Measurements from ENCODE around the gene P3R3URF. TPM values are rescaled to one million over a fixed set of nuclear protein-coding genes. Genes with fewer than 3 reads are reported as not detected.

Gene P3R3URF
- total RNA-seq, 1 donor from 2014 or later: not detected

DNA sequence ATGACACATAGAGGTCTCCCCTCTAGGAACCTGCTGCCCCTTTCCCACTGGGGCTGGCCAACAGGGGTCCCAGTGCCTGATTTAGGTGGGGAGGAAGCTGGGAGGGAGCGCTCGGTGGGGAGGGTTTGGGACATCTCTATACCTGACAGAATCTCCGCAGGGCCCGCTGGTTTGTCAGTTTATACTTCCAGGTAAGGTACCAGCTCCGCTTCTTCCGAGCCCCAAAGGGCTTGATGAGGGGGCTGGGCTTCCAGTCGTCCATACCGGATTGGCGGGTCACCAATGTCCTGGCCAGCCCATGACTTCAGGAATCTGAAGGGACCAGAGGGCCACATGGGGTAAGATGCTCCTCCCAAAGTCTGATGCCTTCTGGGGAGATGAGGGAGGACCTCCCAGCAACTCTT is 21.3 kb upstream of the P3R3URF start:
- ATAC-seq: peak; percentile 1
- DNase-seq (ENCODE audit: missing footprints): no peak
- intact Hi-C loops (cut with DNase I): no loop called here

DNA sequence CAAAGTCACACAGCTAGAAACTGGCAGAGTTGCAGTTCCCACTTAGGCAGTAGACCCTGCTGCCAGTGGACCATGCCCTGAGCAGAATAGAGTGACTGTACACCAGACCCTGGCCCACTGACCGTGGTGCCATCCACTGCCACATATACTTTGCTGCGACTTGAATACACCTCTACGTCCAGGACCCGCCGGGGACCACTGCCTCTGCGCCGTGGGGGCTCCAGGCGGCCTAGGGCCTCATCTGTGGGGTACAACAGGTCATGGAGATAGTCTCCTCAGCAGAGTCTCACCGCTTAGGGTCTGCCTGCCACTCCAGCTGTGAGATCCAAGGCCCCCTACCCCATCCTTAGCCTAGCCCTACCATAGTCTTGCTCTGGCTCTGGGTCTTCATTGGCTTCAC is 20.3 kb upstream of the P3R3URF start:
- intact Hi-C loops (cut with DNase I): no loop called here
- no peak for ATAC-seq
- no peak for DNase-seq (ENCODE audit: missing footprints)

DNA sequence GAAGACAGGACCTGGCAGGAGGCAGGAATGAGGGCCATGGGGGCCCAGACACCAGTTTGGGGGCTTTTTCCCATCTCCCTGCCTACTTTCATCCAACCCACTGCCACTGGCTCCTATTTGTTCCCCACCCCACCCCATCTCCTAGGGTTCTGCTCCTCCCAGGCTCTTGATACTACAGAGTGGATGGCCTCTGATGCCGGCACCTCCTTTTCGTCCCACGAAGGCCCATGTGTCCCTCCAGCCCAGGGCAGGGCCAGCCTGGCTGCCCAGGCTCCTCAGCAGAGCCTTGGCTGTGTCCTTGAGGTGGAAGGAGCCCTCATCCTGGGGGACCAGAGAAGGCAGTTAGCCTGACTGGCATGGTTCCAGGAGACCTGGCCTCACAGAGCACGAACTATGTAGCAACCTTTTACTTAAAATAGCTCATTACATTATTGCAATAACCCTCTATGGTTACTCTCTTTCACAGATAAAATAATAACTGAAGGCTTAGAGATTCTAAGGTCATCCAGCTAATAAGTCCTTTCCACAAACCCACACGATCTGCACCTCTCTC is 18.4 kb upstream of the P3R3URF start:
- ATAC-seq (no peak), DNase-seq (ENCODE audit: missing footprints) (no peak)

DNA sequence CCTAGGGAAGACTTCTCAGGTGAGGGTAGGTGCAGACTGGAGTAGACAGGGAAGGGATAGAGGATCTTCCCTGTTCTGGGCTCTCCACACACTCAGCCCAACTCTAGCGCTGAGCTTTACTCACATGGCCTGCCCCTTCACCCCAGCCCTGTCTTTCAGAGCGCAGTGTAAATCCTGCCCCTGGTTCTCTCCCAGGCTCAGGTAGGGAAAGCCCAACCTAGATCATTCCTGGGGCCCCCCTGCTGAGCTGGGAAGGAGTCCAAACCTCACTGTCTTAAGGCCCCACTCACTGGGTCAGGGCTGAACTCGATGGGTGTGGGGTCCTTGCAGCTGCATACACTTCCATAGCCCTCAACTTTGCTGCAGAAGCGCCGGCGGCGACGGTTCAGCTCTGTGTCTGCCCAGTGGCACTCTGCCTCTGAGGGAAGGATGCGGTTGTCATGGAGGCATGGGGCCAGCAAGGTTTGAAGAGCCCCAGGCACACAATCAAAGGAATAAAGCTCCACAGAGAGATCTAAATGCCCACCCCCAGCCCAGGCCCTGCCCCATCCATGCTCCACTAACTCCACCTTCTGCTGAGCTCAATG is 17.8 kb upstream of the P3R3URF start:
- no peak for ATAC-seq
- intact Hi-C loops (cut with DNase I): no loop called here

More for the DNA sequence above, 18.4 kb upstream of the P3R3URF start:
- intact Hi-C loops (cut with DNase I): no loop called here

DNA sequence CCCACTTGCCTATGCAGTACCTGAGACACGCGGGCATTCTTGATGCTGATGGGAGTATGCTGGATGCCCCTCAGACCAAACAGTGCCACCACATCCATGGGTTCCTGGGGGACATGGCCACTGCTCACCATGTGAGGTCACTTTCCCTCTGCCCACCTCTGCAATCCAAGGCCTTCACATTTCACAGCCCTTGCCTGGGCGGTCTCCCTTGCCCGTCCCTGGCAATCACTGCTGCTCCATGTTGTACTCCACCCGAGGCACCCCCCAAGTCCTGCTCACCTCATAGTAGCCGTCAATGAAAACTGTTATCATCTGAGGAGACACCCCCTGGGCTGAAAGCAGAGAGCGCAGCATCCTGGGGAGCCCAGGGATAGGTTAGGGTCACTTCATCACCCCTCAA is 17.0 kb upstream of the P3R3URF start:
- intact Hi-C loops (cut with DNase I): no loop called here
- DNase-seq (ENCODE audit: missing footprints) (no peak), ATAC-seq (no peak)

More for the DNA sequence above, 17.8 kb upstream of the P3R3URF start:
- DNase-seq (ENCODE audit: missing footprints): no peak

DNA sequence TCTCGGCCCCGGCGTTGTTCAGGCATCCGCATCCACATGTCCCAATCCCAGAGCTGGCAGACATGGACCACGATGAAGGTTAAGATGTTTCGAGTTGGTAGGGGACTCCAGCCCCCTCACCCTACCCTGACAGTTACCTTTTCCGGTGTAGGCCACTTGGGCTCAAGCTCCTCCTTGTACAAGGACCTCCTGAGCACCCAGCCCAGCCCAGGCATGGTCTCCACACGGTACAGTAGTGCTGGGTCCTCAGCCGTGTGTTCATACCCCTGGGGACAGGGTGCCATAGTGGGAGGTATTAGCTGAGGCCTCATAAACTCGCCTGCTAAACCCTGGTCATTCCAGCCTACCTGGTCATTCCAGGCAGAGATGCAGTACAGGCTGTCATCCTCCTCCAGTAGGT is 15.9 kb upstream of the P3R3URF start:
- ATAC-seq (no peak), DNase-seq (ENCODE audit: missing footprints) (no peak)
- intact Hi-C loops (cut with DNase I): no loop called here

- ATAC-seq (no peak), DNase-seq (ENCODE audit: missing footprints) (no peak)
- intact Hi-C loops (cut with DNase I): no loop called here
Measured at GRCh38 chr1:46191033-46191701, 14.9 kb upstream of the P3R3URF start.

DNA sequence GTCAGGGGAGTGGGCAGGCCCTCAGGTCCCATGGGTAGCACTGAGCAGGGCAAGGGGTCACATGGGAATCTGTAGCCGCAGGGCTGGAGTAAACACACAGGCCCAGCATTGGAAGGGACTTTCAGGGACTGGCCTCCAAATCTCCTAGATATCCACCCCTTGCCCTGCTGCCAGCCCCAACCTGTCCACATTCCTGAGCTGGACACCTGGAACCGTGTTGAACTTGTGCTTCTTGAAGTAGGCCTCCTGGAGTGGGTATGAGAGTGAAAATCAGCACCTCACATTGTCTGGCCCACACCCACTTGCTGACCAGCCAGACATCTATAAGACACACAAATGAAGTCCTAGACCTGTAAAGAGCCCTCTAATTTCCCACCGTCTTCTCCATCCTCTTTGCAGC is 14.3 kb upstream of the P3R3URF start:
- intact Hi-C loops (cut with DNase I): no loop called here

GRCh38 chr1:46188295-46189030 is 12.2 kb upstream of the P3R3URF start:
- ATAC-seq (no peak), DNase-seq (ENCODE audit: missing footprints) (no peak)
- intact Hi-C loops (cut with DNase I): loop anchor here (10.0 kb wide), 1 partner anchor 294 kb away; no protein-coding TSS in a partner anchor

More for the DNA sequence above, 14.3 kb upstream of the P3R3URF start:
- no peak for DNase-seq (ENCODE audit: missing footprints)
- ATAC-seq: no peak

GRCh38 chr1:46187106-46187869 is 11.0 kb upstream of the P3R3URF start:
- DNase-seq (ENCODE audit: missing footprints) (no peak), ATAC-seq (no peak)
- intact Hi-C loops (cut with DNase I): loop anchor here (10.0 kb wide), 1 partner anchor 292 kb away; no protein-coding TSS in a partner anchor

GRCh38 chr1:46186076-46186475 is 9.8 kb upstream of the P3R3URF start:
- intact Hi-C loops (cut with DNase I): loop anchor here (10.0 kb wide), 1 partner anchor 291 kb away; no protein-coding TSS in a partner anchor

DNA sequence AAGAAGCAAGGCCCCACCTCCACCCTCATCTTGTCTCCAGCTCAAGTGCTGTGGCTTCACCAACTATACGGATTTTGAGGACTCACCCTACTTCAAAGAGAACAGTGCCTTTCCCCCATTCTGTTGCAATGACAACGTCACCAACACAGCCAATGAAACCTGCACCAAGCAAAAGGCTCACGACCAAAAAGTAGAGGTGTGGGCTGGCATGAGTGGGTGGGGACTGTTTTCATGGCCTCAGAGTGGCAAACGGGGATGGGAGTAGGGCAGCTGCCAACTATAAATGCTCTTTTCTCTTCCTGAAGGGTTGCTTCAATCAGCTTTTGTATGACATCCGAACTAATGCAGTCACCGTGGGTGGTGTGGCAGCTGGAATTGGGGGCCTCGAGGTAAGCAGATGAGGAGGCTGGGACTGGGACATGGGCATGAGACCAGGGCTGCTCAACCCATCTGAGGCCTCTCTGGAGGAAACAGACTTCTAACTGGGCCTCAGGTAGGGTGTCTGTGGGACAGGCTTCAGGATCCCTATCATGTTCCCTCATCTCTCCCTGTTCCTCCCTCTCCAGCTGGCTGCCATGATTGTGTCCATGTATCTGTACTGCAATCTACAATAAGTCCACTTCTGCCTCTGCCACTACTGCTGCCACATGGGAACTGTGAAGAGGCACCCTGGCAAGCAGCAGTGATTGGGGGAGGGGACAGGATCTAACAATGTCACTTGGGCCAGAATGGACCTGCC is 8.8 kb upstream of the P3R3URF start:
- intact Hi-C loops (cut with DNase I): loop anchor here (10.0 kb wide), 1 partner anchor 290 kb away; no protein-coding TSS in a partner anchor
- DNase-seq (ENCODE audit: missing footprints): no peak
- ATAC-seq: no peak

More at GRCh38 chr1:46186076-46186475, 9.8 kb upstream of the P3R3URF start:
- DNase-seq (ENCODE audit: missing footprints): no peak
- ATAC-seq: no peak

- DNase-seq (ENCODE audit: missing footprints): no peak
- intact Hi-C loops (cut with DNase I): loop anchor here (10.0 kb wide), 1 partner anchor 289 kb away; no protein-coding TSS in a partner anchor
- no peak for ATAC-seq
Measured at GRCh38 chr1:46183926-46184557, 7.8 kb upstream of the P3R3URF start.

DNA sequence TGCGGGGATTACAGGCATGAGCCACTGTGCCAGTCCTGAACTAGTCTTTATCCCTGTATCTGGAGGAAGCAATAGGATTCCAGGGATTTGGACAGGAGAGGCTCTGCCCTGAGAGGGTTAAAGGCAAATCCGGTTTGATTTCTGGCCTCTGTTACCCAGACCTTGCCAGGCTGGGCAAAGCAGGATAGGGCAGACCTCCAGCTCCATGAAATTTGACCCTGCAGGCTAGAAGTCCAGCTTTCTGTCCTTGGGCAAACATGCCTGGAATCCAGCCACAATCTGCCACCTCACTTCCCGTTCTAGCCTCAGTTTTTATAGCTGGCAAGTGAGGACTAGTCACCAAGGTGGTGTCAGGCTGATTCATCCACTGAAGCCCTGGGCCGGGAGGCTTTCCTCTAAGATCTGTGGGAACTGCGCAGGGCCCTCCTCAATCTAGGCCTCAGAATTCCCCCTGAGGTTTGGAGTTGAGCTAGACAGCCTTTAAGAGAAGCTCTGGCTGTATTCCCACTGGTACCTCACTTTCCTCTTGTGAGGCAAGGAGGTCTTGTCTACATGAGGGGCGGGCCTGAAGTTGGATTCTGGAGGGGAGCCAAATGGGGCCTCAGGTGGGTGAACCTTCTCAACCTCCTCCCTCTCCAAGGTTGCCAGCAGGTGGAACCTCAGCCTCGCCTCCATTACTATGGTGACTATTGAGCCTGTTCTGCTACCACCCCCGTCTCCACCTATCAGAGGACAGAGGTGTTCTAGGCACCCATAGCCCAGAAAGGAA is 7.0 kb upstream of the P3R3URF start:
- no peak for DNase-seq (ENCODE audit: missing footprints)
- intact Hi-C loops (cut with DNase I): loop anchor here (10.0 kb wide), 1 partner anchor 288 kb away; no protein-coding TSS in a partner anchor
- peak; percentile 74 for ATAC-seq

DNA sequence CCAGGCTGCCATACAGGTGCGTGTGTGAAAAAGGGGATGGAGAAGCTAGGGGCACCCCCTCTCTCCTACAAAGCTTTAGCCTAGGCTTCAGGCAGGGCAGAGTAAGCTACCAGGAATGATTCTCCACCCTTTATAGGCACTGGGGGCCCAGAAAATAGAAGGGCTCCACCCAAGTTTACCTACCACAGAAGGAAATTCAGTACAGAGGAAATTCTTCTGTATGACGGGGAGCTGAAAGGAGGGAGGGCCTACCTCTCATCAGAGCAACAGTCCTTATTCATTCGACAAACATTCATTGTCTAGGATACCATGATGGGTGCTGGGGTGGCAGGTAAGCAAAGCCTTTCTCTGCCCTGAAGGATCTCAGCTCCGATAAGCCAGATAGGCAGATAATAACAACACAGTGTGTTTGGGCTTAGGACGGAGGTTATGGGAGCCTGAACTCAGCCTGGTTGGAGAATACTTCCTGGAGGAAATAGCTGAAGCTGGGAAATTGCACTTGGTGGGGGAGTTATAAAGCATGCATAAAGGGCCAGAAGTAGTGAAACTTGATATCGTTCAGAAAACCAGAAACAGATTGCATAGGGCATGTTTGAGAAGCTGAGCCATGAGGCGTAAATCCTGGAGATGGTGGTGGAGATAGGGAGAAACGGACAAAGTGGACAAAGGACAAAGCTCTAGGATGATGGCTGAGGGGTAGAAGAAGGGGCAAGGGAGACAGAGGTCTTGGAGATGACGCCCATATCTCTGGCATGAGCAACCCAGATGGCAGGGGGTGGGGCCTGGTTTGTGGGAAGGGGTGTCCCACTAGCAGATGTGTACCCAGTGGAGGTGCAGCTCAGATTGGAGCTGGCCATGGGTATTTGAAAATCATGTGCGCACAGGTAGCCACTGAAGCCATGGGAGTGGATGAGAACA is 5.3 kb upstream of the P3R3URF start:
- ATAC-seq: no peak
- no peak for DNase-seq (ENCODE audit: missing footprints)
- intact Hi-C loops (cut with DNase I): loop anchor here (10.0 kb wide), 1 partner anchor 287 kb away; no protein-coding TSS in a partner anchor
